Panc1 (cell line): Measurements from ENCODE around the gene RMDN3.

Source experiments
- CTCF ChIP-seq: fragments of 450-650 bp; IDR thresholded peaks from 2 replicates; pipeline ENCODE4 v1.5.1; 2017; ENCODE audit warnings: mild to moderate bottlenecking
- POLR2AphosphoS5 ChIP-seq: IDR thresholded peaks from 2 replicates; pipeline ENCODE4 v1.6.1; 2012; ENCODE audit warnings: mild to moderate bottlenecking, low read depth, low read length, moderate library complexity
- REST ChIP-seq, 2 experiments: IDR thresholded peaks; 2 replicates each; pipeline ENCODE4 v1.6.1; 2011 to 2012; ENCODE audit warnings: low read depth in 2 of 2, control low read depth in 1 of 2, low read length in 1 of 2, mild to moderate bottlenecking in 1 of 2, moderate library complexity in 1 of 2; ENCODE audit not compliant: insufficient read depth in 1 of 2
- SIN3A ChIP-seq: IDR thresholded peaks from 2 replicates; pipeline ENCODE4 v1.6.1; 2012; ENCODE audit warnings: low read depth, mild to moderate bottlenecking, low read length, moderate library complexity, borderline replicate concordance; ENCODE audit not compliant: insufficient read depth

- TF ChIP-seq CTCF: no peak
- TF ChIP-seq POLR2AphosphoS5: no peak
- no peak for TF ChIP-seq REST (IDR thresholded peaks at IDR 0.05; ENCODE audit: insufficient read depth in 1 of 2, low read depth in 2 of 2, low read length in 1 of 2)
- no peak for TF ChIP-seq SIN3A
These were observed 8.1 kb upstream of the RMDN3 start for GRCh38 chr15:40762919-40763800.
